Mucosa of stomach (tissue), 1 donor: ENCODE results near the gene OPALIN.

Experiments
- H3K27me3 ChIP-seq: one replicate; pipeline ENCODE4 v1.7.0; 2013; ENCODE audit warnings: mild to moderate bottlenecking, low read length; ENCODE audit not compliant: control insufficient read depth, insufficient read depth
- H3K36me3 ChIP-seq: one replicate; pipeline ENCODE4 v1.7.0; 2013; ENCODE audit warnings: low read length; ENCODE audit not compliant: control insufficient read depth, insufficient read depth
- H3K4me1 ChIP-seq: one replicate; pipeline ENCODE4 v1.7.0; 2013; ENCODE audit warnings: mild to moderate bottlenecking, low read length; ENCODE audit not compliant: control insufficient read depth, insufficient read depth
- H3K4me3 ChIP-seq: one replicate; pipeline ENCODE4 v1.7.0; 2013; ENCODE audit warnings: low read length
- H3K9ac ChIP-seq: one replicate; pipeline ENCODE4 v1.7.0; 2013; ENCODE audit warnings: mild to moderate bottlenecking, low read length, moderate library complexity
- H3K9me3 ChIP-seq: one replicate; pipeline ENCODE4 v1.7.0; 2013; ENCODE audit warnings: mild to moderate bottlenecking, low read length, moderate library complexity; ENCODE audit not compliant: control insufficient read depth
- donor health status: Pancreatic carcinoma.

The OPALIN gene

GRCh38 chr10:96327462-96327861 lies 31.3 kb downstream of the OPALIN start:
- Histone ChIP-seq H3K27me3 (peaks cover under 1% of the 10 kb centered on the region), H3K4me3 (no peak overlapping the region)

GRCh38 chr10:96325719-96326373 lies 33.0 kb downstream of the OPALIN start:
- Histone ChIP-seq H3K9me3 (no peaks in the 10 kb centered on the region), H3K36me3 (no peaks in the 10 kb centered on the region), H3K4me3 (no peak overlapping the region), H3K9ac (no peak overlapping the region), H3K27me3 (peaks cover 3% of the 10 kb centered on the region), H3K4me1 (no peaks in the 10 kb centered on the region)

More at GRCh38 chr10:96327462-96327861, 31.3 kb downstream of the OPALIN start:
- H3K9me3 ChIP-seq: no peaks in the 10 kb centered on the region
- H3K36me3 ChIP-seq: no peaks in the 10 kb centered on the region
- no peak overlapping the region for H3K9ac ChIP-seq
- no peaks in the 10 kb centered on the region for H3K4me1 ChIP-seq

GRCh38 chr10:96324447-96324846 lies 34.4 kb downstream of the OPALIN start:
- Histone ChIP-seq H3K9ac (no peak overlapping the region), H3K4me1 (no peaks in the 10 kb centered on the region), H3K36me3 (no peaks in the 10 kb centered on the region), H3K4me3 (no peak overlapping the region), H3K27me3 (peaks cover 3% of the 10 kb centered on the region), H3K9me3 (no peaks in the 10 kb centered on the region)

GRCh38 chr10:96322275-96322674 lies 36.5 kb downstream of the OPALIN start:
- Histone ChIP-seq H3K4me1 (no peaks in the 10 kb centered on the region), H3K9ac (no peak overlapping the region), H3K36me3 (no peaks in the 10 kb centered on the region), H3K4me3 (no peak overlapping the region), H3K9me3 (no peaks in the 10 kb centered on the region), H3K27me3 (peaks cover 3% of the 10 kb centered on the region)

- H3K9me3 ChIP-seq: no peaks in the 10 kb centered on the region
- no peak overlapping the region for H3K9ac ChIP-seq
- no peaks in the 10 kb centered on the region for H3K4me1 ChIP-seq
- H3K36me3 ChIP-seq: no peaks in the 10 kb centered on the region
- peaks cover 3% of the 10 kb centered on the region for H3K27me3 ChIP-seq
- no peak overlapping the region for H3K4me3 ChIP-seq
These were observed 37.0 kb downstream of the OPALIN start for GRCh38 chr10:96321822-96322221.

GRCh38 chr10:96319754-96320474 lies 38.9 kb downstream of the OPALIN start:
- Histone ChIP-seq H3K4me1 (no peaks in the 10 kb centered on the region), H3K27me3 (peaks cover 3% of the 10 kb centered on the region), H3K9ac (no peak overlapping the region), H3K9me3 (no peaks in the 10 kb centered on the region), H3K4me3 (no peak overlapping the region), H3K36me3 (no peaks in the 10 kb centered on the region)

- H3K4me3 ChIP-seq: no peak overlapping the region
- no peak overlapping the region for H3K9ac ChIP-seq
- no peaks in the 10 kb centered on the region for H3K4me1 ChIP-seq
- H3K9me3 ChIP-seq: no peaks in the 10 kb centered on the region
- no peaks in the 10 kb centered on the region for H3K36me3 ChIP-seq
- H3K27me3 ChIP-seq: peaks cover 3% of the 10 kb centered on the region
These were observed 41.6 kb downstream of the OPALIN start for GRCh38 chr10:96317067-96317833.

- Histone ChIP-seq H3K4me1 (no peaks in the 10 kb centered on the region), H3K9me3 (no peaks in the 10 kb centered on the region), H3K4me3 (no peak overlapping the region), H3K27me3 (no peaks in the 10 kb centered on the region), H3K36me3 (no peaks in the 10 kb centered on the region), H3K9ac (no peak overlapping the region)
These were observed 45.5 kb downstream of the OPALIN start for GRCh38 chr10:96313344-96313743.

GRCh38 chr10:96311180-96311715 lies 47.6 kb downstream of the OPALIN start:
- Histone ChIP-seq H3K4me1 (no peaks in the 10 kb centered on the region), H3K4me3 (no peak overlapping the region), H3K9me3 (no peaks in the 10 kb centered on the region), H3K9ac (no peak overlapping the region), H3K27me3 (no peaks in the 10 kb centered on the region), H3K36me3 (no peaks in the 10 kb centered on the region)

GRCh38 chr10:96310321-96310669 lies 48.5 kb downstream of the OPALIN start:
- Histone ChIP-seq H3K36me3 (no peaks in the 10 kb centered on the region), H3K4me1 (no peaks in the 10 kb centered on the region), H3K27me3 (no peaks in the 10 kb centered on the region), H3K4me3 (no peak overlapping the region), H3K9ac (no peak overlapping the region), H3K9me3 (no peaks in the 10 kb centered on the region)

GRCh38 chr10:96309628-96310320 lies 49.0 kb downstream of the OPALIN start:
- no peaks in the 10 kb centered on the region for H3K4me1 ChIP-seq
- H3K9me3 ChIP-seq: no peaks in the 10 kb centered on the region
- H3K36me3 ChIP-seq: no peaks in the 10 kb centered on the region
- no peak overlapping the region for H3K9ac ChIP-seq
- H3K27me3 ChIP-seq: no peaks in the 10 kb centered on the region
- H3K4me3 ChIP-seq: no peak overlapping the region
